Prostate gland (tissue), 2 donors: ENCODE data around the gene HAL. TPM values are rescaled to one million over a fixed set of nuclear protein-coding genes. Genes with fewer than 3 reads are reported as not detected.

Experiments used
- DNase-seq: peaks from one replicate; pipeline ENCODE4 v3.0.0-alpha.2; 2019; ENCODE audit warnings: low spot score
- H3K27ac ChIP-seq, 2 donors: fragments of 200-600 bp; sonication (generic); 2 replicates each; pipeline ENCODE4 v1.5.1; 2017 to 2019
- H3K27me3 ChIP-seq: fragments of 200-600 bp; sonication (generic); replicated peaks from 2 replicates; pipeline ENCODE4 v1.5.1; 2019; ENCODE audit not compliant: insufficient read depth
- H3K36me3 ChIP-seq, 2 donors: fragments of 200-600 bp; sonication (generic); 1 replicate in 1 of 2; 2 replicates in 1 of 2; pipeline versions ENCODE4 v1.5.1 to v1.8.1; 2017 to 2019
- H3K4me1 ChIP-seq: fragments of 200-600 bp; sonication (generic); replicated peaks from 2 replicates; pipeline ENCODE4 v1.5.1; 2019
- H3K4me3 ChIP-seq, 2 donors: fragments of 200-600 bp; sonication (generic); 2 replicates each; pipeline ENCODE4 v1.5.1; 2017 to 2019
- H3K9me3 ChIP-seq: fragments of 200-600 bp; sonication (generic); 2 replicates; pipeline ENCODE4 v1.5.1; 2017
- CTCF ChIP-seq, 4 experiments: fragments of 200-600 bp in 2 of 4; fragments of 450-650 bp in 2 of 4; sonication (generic) in 2 of 4; IDR thresholded peaks; 1 replicate in 3 of 4; 2 replicates in 1 of 4; pipeline ENCODE4 v1.5.1; 2016 to 2019; ENCODE audit warnings: antibody characterized with exemption in 4 of 4, mild to moderate bottlenecking in 2 of 4, moderate library complexity in 2 of 4
- POLR2A ChIP-seq: fragments of 450-650 bp; IDR thresholded peaks from one replicate; pipeline ENCODE4 v1.6.1; 2016; ENCODE audit warnings: antibody characterized with exemption, mild to moderate bottlenecking
- POLR2AphosphoS5 ChIP-seq: sonication (generic); formaldehyde crosslinking; IDR thresholded peaks from one replicate; pipeline ENCODE4 v1.6.1; 2017; ENCODE audit warnings: antibody characterized with exemption
- WGBS: methylation state at CpG from one replicate; pipeline ENCODE4 v1.1.5; 2018; 5-methylcytosine and 5-hydroxymethylcytosine counted together
- intact Hi-C: fragments of 100-400 bp; cut with DNase I; formaldehyde crosslinking; loops from one replicate; pipeline ENCODE4 v1.14.2; 2022
- total RNA-seq, 2 donors: library from RNA; depleted of rRNA; stranded (reverse); fragments of >200 nt; gene quantifications; one replicate each; pipeline ENCODE4 v1.1.0, GENCODE V29; 2016

Gene HAL
- total RNA-seq, 2 donors from 2014 or later, result 0.27 TPM; not detected in 1

DNA sequence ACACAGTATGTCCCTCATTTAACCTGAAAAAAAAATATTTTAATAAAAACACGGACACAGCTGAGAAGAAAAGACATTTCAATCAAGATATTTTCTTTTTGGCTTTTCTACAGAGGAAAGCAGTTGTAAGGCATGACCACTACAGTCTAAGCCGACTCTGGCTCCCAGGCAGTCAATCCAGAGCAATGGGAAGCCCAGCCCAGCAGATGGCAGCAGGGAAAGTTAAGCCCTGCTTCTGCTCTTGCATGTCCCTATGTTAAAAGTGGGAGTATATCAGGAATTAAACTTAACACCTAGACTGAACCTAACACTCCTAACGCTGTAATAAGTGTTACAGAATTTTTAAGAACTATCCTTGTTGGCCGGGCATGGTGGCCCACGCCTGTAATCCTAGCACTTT is 19.5 kb upstream of the HAL start:
- H3K36me3 ChIP-seq, result no peaks in the 10 kb centered on the region
- TF ChIP-seq POLR2A, result no peak
- no peak for TF ChIP-seq CTCF (IDR thresholded peaks at IDR 0.05)
- TF ChIP-seq POLR2AphosphoS5, result no peak
- no peaks in the 10 kb centered on the region for H3K9me3 ChIP-seq
- no peak overlapping the region for H3K4me3 ChIP-seq
- H3K4me1 ChIP-seq, result no peaks in the 10 kb centered on the region
- no peak overlapping the region for H3K27ac ChIP-seq
- no peaks in the 10 kb centered on the region for H3K27me3 ChIP-seq
- DNase-seq, result no peak
- intact Hi-C loops, result no loop called here
- 75% methylated on average over 5 of the region's 5 CpGs for WGBS

DNA sequence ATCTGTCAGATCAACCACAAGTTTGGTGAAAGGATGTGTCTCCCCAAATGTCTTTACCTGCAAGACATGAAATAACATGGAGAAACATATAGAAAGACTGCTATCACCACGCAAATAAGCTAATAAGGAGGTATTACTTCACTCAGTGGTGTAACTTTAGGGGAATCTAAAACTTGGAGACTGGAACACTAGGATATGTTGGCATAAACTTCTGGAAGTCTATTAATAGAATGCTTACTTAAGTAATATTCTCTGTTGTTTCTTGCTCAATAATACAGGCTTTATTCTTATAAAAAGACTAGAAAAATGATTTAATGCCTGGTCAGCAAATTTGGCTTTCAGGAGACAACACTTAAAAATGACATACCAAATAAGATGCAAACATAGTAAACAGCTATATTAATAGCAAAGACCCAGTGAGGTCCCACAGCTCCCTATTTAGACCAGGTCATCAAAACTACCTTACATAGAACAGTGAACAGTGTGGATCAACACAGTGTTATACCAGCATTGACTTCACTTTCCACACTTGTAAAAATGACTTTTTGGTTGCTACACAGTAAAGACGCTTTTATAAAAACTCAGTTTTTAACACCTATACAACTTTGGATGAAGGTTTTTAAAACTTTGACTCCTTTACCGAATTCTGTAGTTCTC is 18.9 kb upstream of the HAL start:
- Histone ChIP-seq H3K36me3 (no peaks in the 10 kb centered on the region), H3K27ac (no peak overlapping the region), H3K4me3 (no peak overlapping the region), H3K27me3 (no peaks in the 10 kb centered on the region), H3K9me3 (no peaks in the 10 kb centered on the region), H3K4me1 (no peaks in the 10 kb centered on the region)
- intact Hi-C loops, result no loop called here
- WGBS, result 90% methylated on average over 3 of the region's 3 CpGs
- TF ChIP-seq POLR2A (no peak), CTCF (IDR thresholded peaks at IDR 0.05) (no peak), POLR2AphosphoS5 (no peak)
- DNase-seq, result no peak

DNA sequence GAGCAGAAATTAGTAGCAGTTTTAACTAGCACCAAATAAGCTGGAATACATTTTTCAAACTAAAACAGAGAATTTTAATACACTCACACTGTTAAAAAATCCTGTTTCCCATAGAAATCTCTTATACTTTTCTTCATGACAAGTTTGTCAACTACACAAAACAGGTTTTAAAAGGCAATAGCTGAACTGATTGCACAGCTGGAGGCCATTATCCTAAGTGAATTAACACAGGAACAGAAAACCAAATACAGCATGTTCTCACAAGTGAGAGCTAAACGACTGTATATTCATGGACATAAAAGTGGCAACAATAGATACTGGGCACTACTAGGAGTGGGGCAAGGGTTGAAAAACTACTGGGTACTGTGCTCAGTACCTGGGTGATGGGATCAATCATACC is 11.6 kb upstream of the HAL start:
- TF ChIP-seq CTCF (IDR thresholded peaks at IDR 0.05) (no peak), POLR2A (no peak), POLR2AphosphoS5 (no peak)
- Histone ChIP-seq H3K27me3 (no peaks in the 10 kb centered on the region), H3K4me1 (no peaks in the 10 kb centered on the region), H3K4me3 (no peak overlapping the region), H3K27ac (no peak overlapping the region), H3K9me3 (no peaks in the 10 kb centered on the region), H3K36me3 (peaks cover 0 to 6% of the 10 kb centered on the region in 2 donors)
- 24% methylated on average over 1 of the region's 1 CpG for WGBS
- intact Hi-C loops, result no loop called here
- DNase-seq, result no peak

DNA sequence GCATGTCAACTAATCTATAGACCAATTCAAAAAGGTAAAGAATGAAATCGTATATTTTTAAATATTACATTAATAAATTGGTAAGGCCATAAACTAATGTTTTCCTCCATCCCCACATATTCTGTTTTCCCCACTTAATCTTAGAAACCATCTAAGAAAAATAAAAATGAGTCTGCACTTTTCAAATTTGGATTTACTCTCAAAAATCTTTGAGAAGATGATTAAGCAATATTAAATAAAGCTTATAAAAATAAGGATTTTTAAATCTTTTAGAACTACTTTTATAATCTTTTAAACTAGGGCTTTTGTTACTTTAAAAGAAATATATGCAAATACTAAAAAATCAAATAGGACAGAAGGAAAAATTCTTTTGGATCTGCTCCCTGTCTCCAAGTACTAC is 10.6 kb upstream of the HAL start:
- Histone ChIP-seq H3K27ac (no peak overlapping the region), H3K4me3 (no peak overlapping the region), H3K9me3 (no peaks in the 10 kb centered on the region), H3K4me1 (no peaks in the 10 kb centered on the region), H3K36me3 (peaks cover 0 to 6% of the 10 kb centered on the region in 2 donors), H3K27me3 (no peaks in the 10 kb centered on the region)
- WGBS, result 94% methylated on average over 1 of the region's 1 CpG
- intact Hi-C loops, result no loop called here
- DNase-seq, result no peak
- TF ChIP-seq POLR2A, result no peak
- TF ChIP-seq CTCF (IDR thresholded peaks at IDR 0.05), result no peak
- TF ChIP-seq POLR2AphosphoS5, result no peak

GRCh38 chr12:96000858-96001257 is 4.7 kb upstream of the HAL start:
- H3K4me3 ChIP-seq, result no peak overlapping the region
- no peak overlapping the region for H3K27ac ChIP-seq
- TF ChIP-seq POLR2A (no peak), POLR2AphosphoS5 (no peak), CTCF (IDR thresholded peaks at IDR 0.05) (no peak)
- no peaks in the 10 kb centered on the region for H3K4me1 ChIP-seq
- H3K36me3 ChIP-seq, result no peaks in the 10 kb centered on the region
- DNase-seq, result no peak
- intact Hi-C loops, result no loop called here
- WGBS, result 77% methylated on average over 5 of the region's 5 CpGs
- no peaks in the 10 kb centered on the region for H3K27me3 ChIP-seq
- H3K9me3 ChIP-seq, result no peaks in the 10 kb centered on the region
